ENCODE measurements around the gene CELA2A. TPM values are rescaled to one million over a fixed set of nuclear protein-coding genes. Genes with fewer than 3 reads are reported as not detected.

The CELA2A gene
- total and polyA plus RNA-seq, 9 of the 15 experiments (the other 6 are each of a cell fraction or from before 2014, with no cell fraction given), result 0.62 TPM; not detected in 8

- TF ChIP-seq NEUROD1 (IDR thresholded peaks at IDR 0.05; ENCODE audit: borderline replicate concordance, low read depth, low read length, partially characterized antibody), result no peak
- TF ChIP-seq EP300 (IDR thresholded peaks at IDR 0.05; ENCODE audit: low read length), result no peak
- no peak for TF ChIP-seq ZFP36 (IDR thresholded peaks at IDR 0.05; ENCODE audit: low read depth, low read length, partially characterized antibody)
- TF ChIP-seq LARP7 (IDR thresholded peaks at IDR 0.05), result no peak
- TF ChIP-seq, protein P1, sequence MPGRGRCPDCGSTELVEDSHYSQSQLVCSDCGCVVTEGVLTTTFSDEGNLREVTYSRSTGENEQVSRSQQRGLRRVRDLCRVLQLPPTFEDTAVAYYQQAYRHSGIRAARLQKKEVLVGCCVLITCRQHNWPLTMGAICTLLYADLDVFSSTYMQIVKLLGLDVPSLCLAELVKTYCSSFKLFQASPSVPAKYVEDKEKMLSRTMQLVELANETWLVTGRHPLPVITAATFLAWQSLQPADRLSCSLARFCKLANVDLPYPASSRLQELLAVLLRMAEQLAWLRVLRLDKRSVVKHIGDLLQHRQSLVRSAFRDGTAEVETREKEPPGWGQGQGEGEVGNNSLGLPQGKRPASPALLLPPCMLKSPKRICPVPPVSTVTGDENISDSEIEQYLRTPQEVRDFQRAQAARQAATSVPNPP (IDR thresholded peaks at IDR 0.05; ENCODE audit: borderline replicate concordance, insufficient read depth, insufficient read length), result no peak
- TF ChIP-seq NBN (IDR thresholded peaks at IDR 0.05; ENCODE audit: low read depth), result no peak
- peak; percentile 28; the same call in 1 of the 2 replicates for TF ChIP-seq HDAC2 (IDR thresholded peaks at IDR 0.05)
- TF ChIP-seq KDM1A (IDR thresholded peaks at IDR 0.05), result peak; percentile 5 to 18; a peak in 1 of 4 replicates
- TF ChIP-seq POLR2AphosphoS5 (IDR thresholded peaks at IDR 0.05; ENCODE audit: control insufficient read depth, insufficient read depth, low read depth, low read length), result no peak
- no peak for TF ChIP-seq RFX1 (IDR thresholded peaks at IDR 0.05)
- TF ChIP-seq ADNP (tag; IDR thresholded peaks at IDR 0.05), result peak; percentile 80; the same call in 1 of the 2 replicates
- TF ChIP-seq HNRNPUL1 (IDR thresholded peaks at IDR 0.05; ENCODE audit: low read length), result no peak
- no peak for TF ChIP-seq ZNF263 (CRISPR knock-in tag; IDR thresholded peaks at IDR 0.05; ENCODE audit: borderline replicate concordance)
- TF ChIP-seq GTF2E2 (tag; IDR thresholded peaks at IDR 0.05), result no peak
- TF ChIP-seq, protein P2, sequence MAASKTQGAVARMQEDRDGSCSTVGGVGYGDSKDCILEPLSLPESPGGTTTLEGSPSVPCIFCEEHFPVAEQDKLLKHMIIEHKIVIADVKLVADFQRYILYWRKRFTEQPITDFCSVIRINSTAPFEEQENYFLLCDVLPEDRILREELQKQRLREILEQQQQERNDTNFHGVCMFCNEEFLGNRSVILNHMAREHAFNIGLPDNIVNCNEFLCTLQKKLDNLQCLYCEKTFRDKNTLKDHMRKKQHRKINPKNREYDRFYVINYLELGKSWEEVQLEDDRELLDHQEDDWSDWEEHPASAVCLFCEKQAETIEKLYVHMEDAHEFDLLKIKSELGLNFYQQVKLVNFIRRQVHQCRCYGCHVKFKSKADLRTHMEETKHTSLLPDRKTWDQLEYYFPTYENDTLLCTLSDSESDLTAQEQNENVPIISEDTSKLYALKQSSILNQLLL (CRISPR knock-in tag; IDR thresholded peaks at IDR 0.05; ENCODE audit: borderline replicate concordance), result no peak
- TF ChIP-seq TARDBP (IDR thresholded peaks at IDR 0.05), result no peak
- TF ChIP-seq IRF1 (CRISPR knock-in tag; IDR thresholded peaks at IDR 0.05; ENCODE audit: borderline replicate concordance), result no peak
- TF ChIP-seq KHSRP (IDR thresholded peaks at IDR 0.05), result no peak
- TF ChIP-seq, protein P3, sequence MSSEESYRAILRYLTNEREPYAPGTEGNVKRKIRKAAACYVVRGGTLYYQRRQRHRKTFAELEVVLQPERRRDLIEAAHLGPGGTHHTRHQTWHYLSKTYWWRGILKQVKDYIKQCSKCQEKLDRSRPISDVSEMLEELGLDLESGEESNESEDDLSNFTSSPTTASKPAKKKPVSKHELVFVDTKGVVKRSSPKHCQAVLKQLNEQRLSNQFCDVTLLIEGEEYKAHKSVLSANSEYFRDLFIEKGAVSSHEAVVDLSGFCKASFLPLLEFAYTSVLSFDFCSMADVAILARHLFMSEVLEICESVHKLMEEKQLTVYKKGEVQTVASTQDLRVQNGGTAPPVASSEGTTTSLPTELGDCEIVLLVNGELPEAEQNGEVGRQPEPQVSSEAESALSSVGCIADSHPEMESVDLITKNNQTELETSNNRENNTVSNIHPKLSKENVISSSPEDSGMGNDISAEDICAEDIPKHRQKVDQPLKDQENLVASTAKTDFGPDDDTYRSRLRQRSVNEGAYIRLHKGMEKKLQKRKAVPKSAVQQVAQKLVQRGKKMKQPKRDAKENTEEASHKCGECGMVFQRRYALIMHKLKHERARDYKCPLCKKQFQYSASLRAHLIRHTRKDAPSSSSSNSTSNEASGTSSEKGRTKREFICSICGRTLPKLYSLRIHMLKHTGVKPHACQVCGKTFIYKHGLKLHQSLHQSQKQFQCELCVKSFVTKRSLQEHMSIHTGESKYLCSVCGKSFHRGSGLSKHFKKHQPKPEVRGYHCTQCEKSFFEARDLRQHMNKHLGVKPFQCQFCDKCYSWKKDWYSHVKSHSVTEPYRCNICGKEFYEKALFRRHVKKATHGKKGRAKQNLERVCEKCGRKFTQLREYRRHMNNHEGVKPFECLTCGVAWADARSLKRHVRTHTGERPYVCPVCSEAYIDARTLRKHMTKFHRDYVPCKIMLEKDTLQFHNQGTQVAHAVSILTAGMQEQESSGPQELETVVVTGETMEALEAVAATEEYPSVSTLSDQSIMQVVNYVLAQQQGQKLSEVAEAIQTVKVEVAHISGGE (CRISPR knock-in tag; IDR thresholded peaks at IDR 0.05), result no peak
- TF ChIP-seq ZNF224 (CRISPR knock-in tag; IDR thresholded peaks at IDR 0.05), result no peak
- no peak for TF ChIP-seq XRCC5 (IDR thresholded peaks at IDR 0.05; ENCODE audit: low read depth, low read length)
Measured at GRCh38 chr1:15439325-15439724, 17.2 kb upstream of the CELA2A start (continued).

Data from K562 (cell line).